Femur (tissue), 1 donor: ENCODE results near the gene NCR2.

ENCODE experiments used
- DNase-seq: peaks from one replicate; pipeline ENCODE4 v3.0.0-alpha.2; 2017

The NCR2 gene

DNA sequence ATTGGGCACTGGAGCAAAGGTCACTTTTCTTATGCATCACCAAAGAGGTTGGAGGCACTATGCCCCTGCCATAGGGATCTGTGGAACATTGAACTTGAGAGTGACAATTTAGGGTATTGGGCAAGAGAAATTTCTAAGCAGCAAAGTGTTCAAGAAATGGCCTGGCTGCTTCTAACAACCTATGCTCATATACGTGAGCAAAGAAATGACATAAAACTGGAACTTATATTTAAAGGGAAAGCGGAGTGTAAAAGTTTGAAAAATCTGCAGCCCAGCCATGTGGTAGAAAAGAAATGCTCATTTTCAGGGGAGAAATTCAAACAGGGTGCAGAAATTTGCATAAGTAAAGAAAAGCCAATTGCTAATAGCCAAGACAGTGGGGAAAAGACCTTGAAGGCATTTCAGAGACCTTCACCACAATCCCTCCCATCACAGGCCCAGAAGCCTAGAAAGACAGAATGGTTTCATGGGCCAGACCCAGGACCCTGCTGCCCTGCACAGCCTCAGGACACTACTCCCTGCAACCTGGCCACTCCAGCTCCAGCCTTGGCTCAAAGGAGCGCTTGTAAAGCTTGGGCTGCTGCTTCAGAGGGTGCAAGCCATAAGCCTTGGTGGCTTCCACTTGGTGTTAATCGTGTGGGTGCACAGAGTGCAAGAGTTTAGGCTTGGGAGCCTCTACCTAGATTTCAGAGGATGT is 24.4 kb downstream of the NCR2 start:
- DNase-seq, result no peak

DNA sequence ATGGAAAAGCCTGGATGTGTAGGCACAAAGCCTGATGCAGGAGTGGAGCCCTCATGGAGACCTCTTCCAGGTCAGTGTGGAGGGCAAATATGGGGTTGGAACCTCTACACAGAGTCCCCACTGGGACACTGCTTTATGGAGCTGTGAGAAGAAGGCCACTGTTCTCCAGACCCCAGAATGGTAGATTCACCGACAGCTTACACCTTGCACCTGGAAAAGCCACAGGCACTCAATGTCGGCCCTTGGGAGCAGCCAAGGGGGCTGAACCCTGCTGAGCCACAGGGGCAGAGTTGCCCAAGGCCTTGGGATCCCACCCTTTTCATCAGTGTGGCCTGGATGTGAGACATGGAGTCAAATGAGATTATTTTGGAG is 24.9 kb downstream of the NCR2 start:
- DNase-seq, result no peak

DNA sequence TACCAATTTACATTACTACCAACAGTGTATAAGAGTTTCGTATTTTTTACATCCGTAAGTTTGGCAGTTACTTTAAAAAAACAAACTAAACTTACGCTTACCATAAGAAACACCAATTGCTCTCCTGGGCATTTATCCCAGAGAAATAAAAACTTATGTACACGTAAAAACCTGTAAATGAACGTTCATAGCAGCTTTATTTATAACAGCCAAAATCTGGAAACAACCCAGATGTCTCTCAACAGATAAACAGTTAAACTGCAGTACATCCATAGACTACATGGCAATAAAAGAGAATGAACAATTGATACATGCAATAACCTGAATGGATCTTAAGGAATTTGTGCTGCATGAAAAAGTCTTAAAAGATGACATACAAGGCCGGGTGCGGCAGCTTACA is 30.7 kb downstream of the NCR2 start:
- no peak for DNase-seq

DNA sequence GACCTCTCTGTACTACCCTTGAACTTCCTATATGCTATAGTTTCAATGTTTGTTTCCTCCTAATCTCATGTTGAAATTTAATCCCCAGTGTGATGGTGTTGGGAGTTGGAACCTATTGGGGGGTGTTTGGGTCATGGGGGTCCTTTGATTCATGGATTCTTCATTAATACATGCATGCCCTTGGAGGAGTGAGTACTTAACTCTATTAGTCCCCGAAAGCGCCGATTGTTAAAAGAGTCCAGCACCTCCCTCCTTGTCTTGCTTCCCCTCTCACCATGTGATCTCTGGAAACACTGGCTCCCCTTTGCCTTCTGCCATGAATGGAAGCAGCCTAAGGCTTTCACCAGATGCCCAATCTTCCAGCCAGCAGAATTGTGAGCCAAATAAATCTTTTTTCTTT is 31.7 kb downstream of the NCR2 start:
- DNase-seq, result no peak

DNA sequence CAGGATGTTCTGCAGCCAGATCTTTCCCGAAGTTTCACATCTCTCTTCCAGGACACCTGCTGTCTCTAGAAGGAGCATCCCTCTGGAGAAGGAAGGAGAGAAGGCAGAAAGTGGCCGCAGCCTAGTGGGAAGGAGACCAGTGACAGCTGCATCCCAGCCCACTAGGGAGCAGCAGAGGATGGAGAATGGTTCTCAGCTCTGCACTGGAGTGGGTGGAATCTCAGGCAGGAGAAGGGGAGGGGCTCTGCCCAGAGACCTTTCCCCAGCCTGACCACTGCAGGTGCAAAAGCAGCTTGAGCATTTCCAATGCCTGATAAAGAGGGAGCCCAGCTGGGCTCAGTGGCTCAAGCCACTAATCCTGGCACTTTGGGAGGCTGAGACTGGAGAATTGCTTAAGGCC is 32.3 kb downstream of the NCR2 start:
- peak; percentile 78 for DNase-seq

DNA sequence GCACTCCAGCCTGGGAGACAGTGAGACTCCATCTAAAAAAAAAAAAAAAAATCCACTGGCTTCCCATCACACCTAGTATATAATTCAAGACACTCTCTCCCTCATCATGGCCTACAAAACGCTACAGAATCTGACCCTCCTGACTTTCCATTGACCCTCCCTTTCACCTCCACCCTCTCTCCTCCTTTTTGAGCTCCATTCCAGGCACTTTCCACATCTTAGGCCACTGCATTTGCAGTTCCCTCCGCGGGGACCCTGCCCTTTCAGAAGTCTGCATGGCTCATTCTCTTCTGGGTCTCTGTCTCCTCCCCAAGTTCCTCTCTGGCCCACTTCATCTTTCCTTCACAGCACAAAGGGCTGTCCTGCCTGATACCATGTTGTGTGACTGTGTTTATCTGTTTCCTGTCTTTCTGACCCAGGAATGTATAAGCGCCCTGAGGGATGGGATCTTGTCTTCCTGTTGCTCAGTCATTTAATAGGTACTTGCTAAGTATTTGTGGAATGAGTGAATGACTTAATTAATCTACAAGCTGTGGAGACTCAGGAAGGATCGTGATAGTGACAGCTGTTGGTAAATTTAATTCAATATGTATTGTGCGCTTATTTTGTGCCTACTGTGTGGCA is 35.2 kb downstream of the NCR2 start:
- DNase-seq, result no peak

DNA sequence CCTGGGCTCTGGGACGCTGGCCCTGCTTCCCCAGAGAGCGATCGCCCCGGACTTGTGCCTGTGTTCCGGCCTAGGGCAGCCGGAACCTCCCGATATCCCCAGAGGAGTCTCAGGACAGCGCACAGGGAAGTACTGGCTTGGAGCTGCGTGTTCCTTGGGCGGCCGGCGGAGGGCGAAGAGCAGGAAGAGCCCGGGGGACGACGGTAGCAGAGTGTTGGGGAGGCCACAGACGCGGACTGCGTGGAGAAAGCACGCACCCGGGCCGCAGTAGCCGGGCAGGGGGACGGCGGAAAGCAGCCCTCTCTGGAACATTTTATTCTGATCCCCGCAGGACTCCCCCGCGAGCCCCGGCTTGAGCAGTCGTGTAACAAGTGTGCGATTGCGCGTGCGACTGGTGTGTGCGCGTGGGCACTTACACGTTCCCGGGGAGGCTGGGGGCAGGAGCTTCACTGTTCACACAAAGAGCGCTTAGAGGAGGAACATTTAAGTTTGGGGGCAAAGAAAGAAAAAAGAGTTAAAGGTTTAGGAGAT is 36.1 kb downstream of the NCR2 start:
- peak; percentile 60 for DNase-seq

DNA sequence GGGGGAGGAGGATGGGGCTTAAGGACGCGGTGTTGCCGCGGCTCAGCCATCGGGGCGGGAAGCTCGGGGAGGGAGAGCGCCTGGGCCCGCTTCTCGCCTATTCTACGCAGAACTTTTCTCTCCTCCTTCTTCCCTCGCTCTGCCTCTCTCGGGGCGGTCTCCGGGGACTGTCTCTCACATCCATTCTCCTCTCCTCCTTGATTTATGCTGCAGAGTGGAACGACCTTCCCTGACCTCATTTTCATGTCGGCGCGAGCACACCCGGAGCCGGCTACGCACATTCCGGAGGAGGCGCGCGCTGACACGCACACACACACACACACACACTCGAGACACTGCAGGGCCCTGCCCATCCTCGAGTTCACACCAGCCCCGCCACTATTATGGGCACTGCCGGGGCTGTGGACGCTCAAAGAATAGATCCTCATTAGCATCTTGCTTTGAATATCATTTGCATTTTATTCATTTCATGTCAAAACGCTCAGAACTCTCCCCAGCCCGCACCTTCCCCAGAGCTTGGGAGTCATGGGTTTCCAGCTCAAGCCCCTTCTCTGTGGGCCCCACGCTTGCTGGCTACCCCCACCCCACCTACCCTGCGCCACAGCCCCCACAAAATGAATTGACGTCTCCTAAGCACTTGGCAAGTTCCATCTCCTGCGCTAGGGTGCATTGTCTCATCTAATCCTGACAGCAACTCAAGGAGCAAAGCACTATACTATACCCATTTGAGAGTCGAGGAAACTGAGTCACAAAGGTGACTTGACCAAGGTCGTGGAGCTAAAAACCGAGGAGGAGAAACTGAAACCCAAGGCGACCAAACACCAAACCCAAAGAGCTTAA is 36.8 kb downstream of the NCR2 start:
- DNase-seq, result peak; percentile 55

DNA sequence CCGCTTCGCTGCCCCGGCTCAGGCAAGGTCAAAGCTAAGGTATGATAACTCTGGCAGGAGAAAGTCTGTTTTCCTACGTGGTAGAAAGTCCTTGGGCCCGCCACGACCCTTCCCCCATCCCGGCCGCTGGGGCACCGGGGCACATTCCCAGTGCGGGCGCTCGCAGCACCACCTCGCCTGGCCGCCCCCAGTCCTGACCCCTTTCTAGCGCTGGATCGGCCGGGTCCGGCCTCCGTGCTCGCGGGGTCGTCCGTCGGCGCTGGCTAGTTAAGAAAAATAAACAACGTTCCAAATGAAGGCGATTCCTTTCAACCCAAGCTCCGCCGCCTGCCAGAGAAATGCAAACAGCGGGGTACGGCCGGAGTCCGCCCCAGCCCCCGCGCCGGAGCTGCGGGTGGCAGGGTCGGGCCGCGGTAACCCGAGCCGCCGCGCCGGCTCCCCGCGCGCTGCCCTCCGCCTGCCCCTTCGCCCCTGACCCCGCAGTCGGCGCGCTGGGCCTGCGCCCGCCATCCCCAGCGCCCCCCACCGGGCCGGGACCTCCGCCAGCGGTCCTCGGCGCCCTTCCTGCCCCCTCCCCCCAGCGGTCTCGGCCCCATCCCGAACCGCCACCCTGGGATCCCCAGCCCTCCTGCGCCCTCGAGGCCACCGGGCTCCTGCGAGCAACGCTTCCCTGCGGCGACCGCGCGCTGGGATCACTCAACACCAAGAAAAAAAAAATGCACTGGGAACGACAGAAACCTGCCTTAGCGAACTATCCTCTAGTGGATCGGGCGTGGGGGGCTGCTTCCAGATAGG is 37.6 kb downstream of the NCR2 start:
- DNase-seq, result no peak

DNA sequence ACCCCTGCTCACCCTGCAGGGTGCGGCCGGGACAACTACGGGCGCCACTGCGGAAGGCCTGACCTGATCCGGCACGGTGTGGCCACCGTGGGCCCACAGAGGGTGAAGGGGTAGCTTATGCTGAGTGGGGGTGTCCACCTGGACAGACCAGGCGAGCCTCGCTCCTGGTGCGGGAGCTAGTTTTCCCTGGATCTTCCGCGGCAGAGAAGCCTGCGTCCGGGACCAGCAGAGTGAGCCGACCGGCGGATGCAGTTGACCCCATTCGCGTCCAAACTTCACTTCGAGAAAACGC is 38.2 kb downstream of the NCR2 start:
- DNase-seq, result no peak

DNA sequence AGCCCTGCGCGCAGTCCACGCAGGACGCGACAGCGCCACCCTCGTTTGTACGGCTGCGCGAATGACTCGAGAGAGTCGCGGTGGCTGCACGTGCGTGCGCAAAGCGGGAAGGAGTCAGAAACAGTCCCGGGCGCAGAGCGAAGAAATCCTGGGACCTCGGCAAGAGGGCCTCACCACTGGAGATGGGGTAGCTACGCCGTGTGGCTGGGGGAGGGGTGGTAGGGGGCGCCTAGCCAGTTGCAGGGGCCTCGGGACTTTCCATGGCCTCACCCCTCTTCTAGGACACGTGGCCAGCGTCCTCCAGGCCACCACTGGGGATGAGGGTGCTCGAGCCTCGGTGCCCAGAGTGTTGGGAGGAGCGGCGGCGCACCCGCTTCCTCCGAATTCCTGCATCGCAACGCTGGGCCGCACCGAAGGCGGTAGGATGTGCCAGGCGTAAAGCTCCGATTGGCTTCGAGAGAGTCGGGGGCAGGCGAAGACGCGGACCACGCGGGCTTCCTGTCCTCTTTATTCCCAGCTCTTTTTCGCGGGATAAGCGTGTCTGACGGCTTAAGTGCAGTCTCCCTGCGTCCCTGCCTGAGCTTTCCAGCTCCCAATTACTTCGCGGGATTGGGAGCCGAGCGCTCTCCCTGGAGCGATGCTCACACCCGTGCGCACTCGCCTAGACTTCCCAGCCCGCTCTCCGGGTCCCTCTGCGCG is 38.7 kb downstream of the NCR2 start:
- DNase-seq, result peak; percentile 31

DNA sequence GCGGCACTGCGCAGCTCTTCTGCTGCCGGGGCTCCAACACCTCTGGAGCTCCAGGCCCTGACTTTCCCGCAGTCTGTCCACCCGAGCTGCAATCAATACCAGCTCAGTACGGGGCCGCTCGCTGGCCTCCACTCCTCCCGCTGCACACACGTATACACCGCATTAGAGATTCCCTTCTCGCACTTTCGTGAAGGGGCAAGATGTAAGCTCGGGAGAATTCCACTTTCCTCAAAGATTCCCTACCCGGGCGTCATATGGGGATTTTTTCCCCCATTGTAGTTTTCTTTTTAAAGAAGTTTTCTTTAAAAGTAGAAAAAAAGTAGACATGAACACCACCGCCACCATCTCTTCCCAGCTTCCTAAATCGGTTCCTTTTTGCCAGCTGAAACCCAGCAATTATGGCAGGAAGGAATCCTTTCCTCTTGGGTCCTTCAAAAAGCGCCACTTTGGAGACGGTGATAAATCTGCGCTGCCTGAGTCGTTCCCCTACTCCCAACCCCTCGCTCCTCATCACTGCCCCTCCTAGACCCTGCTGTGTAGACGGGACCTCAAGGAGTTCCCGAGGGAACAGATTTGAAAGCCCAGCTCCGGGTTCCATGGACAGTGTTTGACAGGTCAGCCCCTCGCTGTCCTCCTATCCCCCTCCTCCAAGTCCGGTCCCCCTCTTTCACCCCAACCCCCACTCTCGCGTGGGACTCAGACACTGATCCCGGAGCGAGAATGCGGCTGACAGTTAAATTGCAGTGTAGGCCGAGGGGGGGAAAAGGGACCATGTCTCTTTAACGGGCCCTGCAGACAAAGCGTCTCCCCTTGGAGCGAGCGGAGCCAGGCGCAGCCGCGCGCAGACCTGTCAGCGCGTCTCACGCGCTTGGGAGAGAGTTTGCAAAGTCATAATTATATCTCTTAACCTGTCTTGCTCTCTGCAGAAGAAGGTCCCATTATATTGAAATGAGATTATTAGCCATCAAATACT is 39.5 kb downstream of the NCR2 start:
- peak; percentile 54 for DNase-seq

DNA sequence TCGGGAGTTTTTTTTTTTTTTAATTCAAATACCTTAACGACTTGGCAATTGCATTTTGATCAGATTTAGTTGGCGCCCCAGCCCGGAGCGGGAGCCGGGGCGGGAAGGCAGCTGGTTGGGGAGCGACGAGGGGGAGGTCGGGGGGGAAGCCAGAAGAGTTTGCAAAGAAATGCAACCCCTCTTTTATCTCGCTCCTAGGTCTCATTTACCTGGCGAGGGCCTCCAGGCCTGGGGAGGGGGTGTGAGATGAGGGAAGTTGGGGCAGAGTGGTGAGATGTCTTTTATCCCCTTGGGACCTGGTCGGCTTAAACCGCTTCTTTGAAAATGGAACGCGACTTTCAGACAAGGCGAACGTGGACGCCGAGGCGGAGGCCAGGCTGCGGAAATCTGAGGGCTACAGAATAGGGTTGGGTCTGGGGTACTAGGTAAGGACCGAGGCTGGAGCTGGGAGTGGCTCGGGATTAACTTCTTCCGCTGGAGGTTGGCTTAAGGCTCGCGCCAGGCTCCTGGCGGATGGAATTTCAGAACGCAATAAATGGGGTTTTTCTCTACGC is 40.3 kb downstream of the NCR2 start:
- peak; percentile 54 for DNase-seq

DNA sequence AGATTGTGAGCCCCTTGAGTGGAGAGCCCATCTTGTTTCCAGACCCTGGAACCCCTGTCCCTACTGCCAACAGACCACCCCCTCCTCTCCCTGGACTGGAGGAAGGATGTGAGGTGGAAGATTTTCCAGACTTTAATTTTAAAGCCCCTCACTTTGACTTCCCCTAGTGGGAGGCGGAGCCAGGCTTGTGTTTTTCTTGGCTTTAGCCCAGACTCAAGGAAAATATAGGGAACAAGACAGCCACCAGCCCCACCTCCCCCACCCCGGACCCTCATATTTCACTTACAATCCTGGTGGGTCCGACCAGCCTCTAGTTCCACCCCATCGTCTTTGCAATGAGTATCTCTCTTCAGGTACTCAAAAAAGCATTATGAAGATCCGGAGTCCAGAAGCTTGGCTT is 40.8 kb downstream of the NCR2 start:
- peak; percentile 37 for DNase-seq

DNA sequence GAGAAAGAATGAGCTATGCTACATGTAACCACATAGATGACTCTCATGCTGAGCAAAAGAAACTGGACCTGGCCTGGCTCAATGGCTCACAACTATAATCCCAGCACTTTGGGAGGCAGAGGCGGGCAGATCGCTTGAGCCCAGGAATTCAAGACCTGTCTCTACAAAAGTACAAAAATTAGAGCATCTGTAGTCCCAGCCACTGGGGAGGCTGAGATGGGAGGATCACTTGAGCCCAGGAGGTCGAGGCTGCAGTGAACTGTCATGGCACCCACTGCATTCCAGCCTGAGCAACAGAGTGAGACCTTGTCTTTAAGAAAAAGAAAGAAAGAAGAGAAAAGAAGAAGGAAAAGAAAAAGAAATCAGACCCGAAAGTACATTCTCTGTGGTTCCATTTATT is 41.7 kb downstream of the NCR2 start:
- DNase-seq, result no peak

DNA sequence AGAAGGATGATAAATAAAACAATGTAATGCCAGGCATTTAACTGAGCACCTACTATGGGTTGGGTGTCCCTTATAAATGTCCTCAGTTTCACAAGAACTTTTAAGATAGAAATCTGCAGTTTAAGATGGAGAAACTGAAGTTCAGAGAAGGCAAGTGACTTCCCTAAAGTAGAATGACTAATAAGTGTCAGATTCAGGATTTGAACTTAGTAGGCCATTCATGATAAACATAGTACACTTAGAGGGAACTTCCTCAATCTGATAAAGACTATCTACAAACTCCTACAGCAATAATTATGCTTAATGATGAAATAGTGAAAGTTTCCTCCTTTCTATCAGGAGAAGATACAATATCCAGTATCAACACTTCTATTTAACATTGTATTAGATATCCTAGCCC is 43.9 kb downstream of the NCR2 start:
- no peak for DNase-seq

DNA sequence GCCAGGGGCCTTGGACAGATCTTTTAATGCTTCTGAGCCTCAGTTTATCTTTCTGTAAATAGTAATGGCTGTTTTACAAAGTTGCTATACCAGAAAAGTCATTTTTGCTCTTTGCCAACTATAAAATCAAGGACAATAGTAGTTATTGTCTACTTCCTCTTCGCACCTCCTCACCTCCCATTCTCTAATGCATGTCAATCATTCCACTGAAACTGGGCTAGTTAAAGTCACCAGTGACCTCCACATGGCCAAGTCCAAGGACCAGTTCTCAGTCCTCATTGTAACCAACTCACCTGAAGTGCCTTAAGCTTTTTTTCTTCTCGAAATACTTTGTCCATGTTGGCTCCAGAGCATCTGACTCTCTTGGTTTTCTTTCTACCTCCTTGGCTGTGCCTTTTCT is 51.2 kb downstream of the NCR2 start:
- DNase-seq, result no peak

DNA sequence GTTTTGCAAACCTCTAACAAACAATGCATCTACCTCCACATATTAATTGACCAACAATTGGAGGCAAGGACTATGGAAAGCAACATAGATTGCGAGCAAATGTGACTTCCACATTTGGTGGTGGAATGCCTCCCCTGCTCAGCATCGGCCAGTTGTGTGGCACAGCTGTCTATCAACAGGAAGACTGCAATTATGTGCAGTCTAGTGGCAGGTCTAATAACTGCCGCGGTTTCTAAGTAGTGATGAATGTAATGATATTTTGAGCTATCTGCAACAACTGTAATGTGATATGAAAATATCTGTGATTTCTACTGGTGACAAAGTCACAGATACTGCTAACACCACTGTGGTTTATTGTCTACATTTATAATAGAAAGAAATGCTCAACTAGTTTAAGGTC is 56.8 kb downstream of the NCR2 start:
- DNase-seq, result no peak

DNA sequence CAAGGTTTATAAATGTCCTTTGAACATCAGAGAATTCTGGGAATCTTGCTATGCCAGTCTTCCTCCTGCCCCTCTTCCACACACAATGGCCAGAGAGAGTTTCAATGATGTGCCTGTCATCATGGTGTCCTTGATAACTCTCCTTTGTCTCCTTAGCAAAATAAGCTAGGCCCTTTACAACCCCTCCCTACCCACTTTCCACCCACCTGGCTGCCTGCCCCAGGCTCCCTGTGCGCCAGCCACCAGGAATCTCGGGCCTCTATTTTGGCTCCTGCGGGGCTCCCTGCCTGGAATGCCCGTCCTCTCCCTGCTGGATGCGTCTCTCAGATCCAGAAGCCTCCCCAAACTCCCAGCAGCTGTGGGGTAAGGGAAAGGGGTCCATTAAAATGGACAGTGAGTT is 60.9 kb downstream of the NCR2 start:
- DNase-seq, result no peak

DNA sequence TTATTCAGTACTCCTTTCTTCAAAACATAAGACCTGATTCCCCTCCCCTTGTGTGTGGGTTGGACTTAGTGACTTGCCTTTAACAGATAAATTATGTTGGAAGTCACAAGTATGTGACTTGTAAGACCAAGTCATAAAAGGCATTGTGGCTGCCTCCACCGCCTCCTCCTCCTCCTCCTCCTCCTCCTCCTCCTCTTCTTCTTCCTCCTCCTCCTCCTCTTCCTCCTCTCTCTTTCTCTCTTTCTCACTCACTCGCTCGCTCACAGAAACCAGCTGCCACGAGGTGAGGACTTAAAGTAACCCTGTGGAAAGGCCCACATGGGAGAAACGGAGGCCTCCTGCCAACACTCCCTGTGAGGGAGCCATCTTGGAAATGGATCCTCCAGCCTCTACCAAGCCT is 64.0 kb downstream of the NCR2 start:
- no peak for DNase-seq
